A549 (cell line): ENCODE results near the gene IGF2.

Experiments
- BCL3 ChIP-seq: fragments of >200 bp; sonication (Bioruptor Twin); formaldehyde crosslinking; IDR thresholded peaks from 3 replicates; pipeline ENCODE4 v1.6.1; 2016
- CBX8 ChIP-seq: fragments of 200-600 bp; sonication (generic); IDR thresholded peaks from 2 replicates; pipeline ENCODE4 v1.6.1; 2016
- CTCF ChIP-seq: fragments of >200 bp; sonication (Bioruptor Twin); formaldehyde crosslinking; IDR thresholded peaks from 3 replicates; pipeline ENCODE4 v1.5.1; 2016
- EP300 ChIP-seq, 2 experiments: fragments of >200 bp; sonication (Bioruptor Twin); formaldehyde crosslinking; IDR thresholded peaks; 2 replicates in 1 of 2; 3 replicates in 1 of 2; pipeline ENCODE4 v1.6.1; 2016 to 2017
- FOSL2 ChIP-seq, 2 experiments: fragments of 450-650 bp in 1 of 2; fragments of >200 bp in 1 of 2; sonication (Bioruptor Twin) in 1 of 2; formaldehyde crosslinking; IDR thresholded peaks; 2 replicates each; pipeline versions ENCODE4 v1.5.0 to v1.6.1; 2016 to 2020; ENCODE audit warnings: mild to moderate bottlenecking in 1 of 2, moderate library complexity in 1 of 2
- HOXB5 ChIP-seq: fragments of 250-450 bp; sonication (Bioruptor Pico); IDR thresholded peaks from 2 replicates; pipeline ENCODE4 v1.5.0; 2020; ENCODE audit warnings: mild to moderate bottlenecking, moderate library complexity
- MYC ChIP-seq: IDR thresholded peaks from 2 replicates; pipeline ENCODE4 v1.6.1; 2012; ENCODE audit warnings: mild to moderate bottlenecking, inconsistent platforms, low read length, improper control_type of control experiment, borderline replicate concordance
- NR3C1 ChIP-seq: fragments of >200 bp; sonication (Bioruptor Twin); formaldehyde crosslinking; IDR thresholded peaks from 3 replicates; pipeline ENCODE4 v1.6.1; 2017
- PHF8 ChIP-seq: fragments of 200-600 bp; sonication (generic); IDR thresholded peaks from 2 replicates; pipeline ENCODE4 v1.6.1; 2016; ENCODE audit warnings: low read depth, mild to moderate bottlenecking, antibody characterized with exemption, moderate library complexity, borderline replicate concordance
- SMC3 ChIP-seq: fragments of >200 bp; sonication (Bioruptor Twin); formaldehyde crosslinking; IDR thresholded peaks from 3 replicates; pipeline ENCODE4 v1.6.1; 2018; ENCODE audit warnings: inconsistent platforms
- ZNF302 ChIP-seq: fragments of 250-450 bp; sonication (Bioruptor Pico); IDR thresholded peaks from 2 replicates; pipeline ENCODE4 v1.9.0; 2021; ENCODE audit warnings: inconsistent platforms, mild to moderate bottlenecking, moderate library complexity

- TF ChIP-seq ZNF302 (CRISPR knock-in tag) (no peak), FOSL2 (IDR thresholded peaks at IDR 0.05) (no peak), FOSL2 (CRISPR knock-in tag; IDR thresholded peaks at IDR 0.05) (no peak), HOXB5 (CRISPR knock-in tag) (no peak), CTCF (no peak), BCL3 (no peak), PHF8 (no peak), MYC (no peak), SMC3 (no peak), CBX8 (no peak), NR3C1 (no peak), EP300 (IDR thresholded peaks at IDR 0.05) (no peak)
Measured at GRCh38 chr11:2160736-2161259, 21.6 kb upstream of the IGF2 start, which contains the start of gene INS.
